HepG2 (cell line): ENCODE data around the gene TAC3. TPM values are rescaled to one million over a fixed set of nuclear protein-coding genes. Genes with fewer than 3 reads are reported as not detected.

Experiments used
- ATAC-seq: fragments of 200-7000 bp; cut with Tn5 transposase; 3 replicates; pipeline ENCODE4 v1.9.1; 2020; ENCODE audit warnings: mild to moderate bottlenecking, moderate library complexity
- BruUV-seq: library from RNA; stranded (reverse); fragments of 400-500 nt; replicated peaks from 2 replicates; lab custom pipeline; 2021; lab: Mats Ljungman, UMichigan
- CTCF ChIA-PET: fragments of 300-600 bp; formaldehyde crosslinking; extraction: SDS; loops from one replicate; lab custom pipeline; 2021; ENCODE audit warnings: low total read pairs, inconsistent platforms, low intra/inter-chr PET ratio; lab: Yijun Ruan, JAX
- POLR2A ChIA-PET: fragments of 350-600 bp; sonication (Branson Sonifier 250); formaldehyde crosslinking; loops from one replicate; lab custom pipeline; 2020; ENCODE audit warnings: antibody characterized with exemption, inconsistent platforms; lab: Yijun Ruan, JAX
- DNase-seq: peaks from one replicate; pipeline ENCODE4 v3.0.0-alpha.2; 2015; ENCODE audit warnings: low spot score
- FAIRE-seq: peaks from 3 replicates; lab custom pipeline; 2011; peaks lifted over from hg19 to GRCh38; lab: Jason Lieb, UNC
- H2AFZ ChIP-seq: one replicate; pipeline ENCODE4 v1.6.1; 2011; ENCODE audit warnings: low read length, inconsistent platforms
- H3K27ac ChIP-seq: fragments of 300-600 bp; 3 replicates; pipeline ENCODE4 v1.8.0; 2011; ENCODE audit warnings: mixed run types, mild to moderate bottlenecking, mixed read lengths, low read length, inconsistent platforms; ENCODE audit not compliant: insufficient read depth; ENCODE audit errors: extremely low read length
- H3K27me3 ChIP-seq, 2 experiments: fragments of 200-600 bp in 1 of 2; 2 replicates in 1 of 2; 3 replicates in 1 of 2; pipeline versions ENCODE4 v1.6.0 to v1.8.0; 2011; ENCODE audit warnings: low read length in 2 of 2, mild to moderate bottlenecking in 2 of 2, moderate library complexity in 2 of 2, inconsistent platforms in 1 of 2; ENCODE audit not compliant: insufficient read depth in 2 of 2, control insufficient read depth in 1 of 2
- H3K36me3 ChIP-seq, 2 experiments: fragments of 200-600 bp in 1 of 2; replicated peaks in 1 of 2; 2 replicates in 1 of 2; 3 replicates in 1 of 2; pipeline versions ENCODE4 v1.5.1 to v1.8.0; 2011; ENCODE audit warnings: low read length in 2 of 2, inconsistent platforms in 1 of 2; ENCODE audit not compliant: insufficient read depth in 2 of 2, control insufficient read depth in 1 of 2
- H3K4me1 ChIP-seq: 2 replicates; pipeline ENCODE4 v1.5.1; 2012; ENCODE audit warnings: low read length, inconsistent platforms; ENCODE audit not compliant: insufficient read depth
- H3K4me2 ChIP-seq: 2 replicates; pipeline ENCODE4 v1.6.0; 2011; ENCODE audit warnings: low read depth, low read length, inconsistent platforms
- H3K4me3 ChIP-seq, 3 experiments: fragments of 200-600 bp in 1 of 3; sonication (generic), shearing (Covaris generic) in 1 of 3; replicated peaks in 1 of 3; 2 replicates each; pipeline ENCODE4 v1.5.1; 2011 to 2016; ENCODE audit warnings: low read length in 3 of 3, inconsistent platforms in 2 of 3, low read depth in 2 of 3, mild to moderate bottlenecking in 2 of 3, control low read depth in 1 of 3, mixed read lengths in 1 of 3; ENCODE audit not compliant: insufficient read depth in 1 of 3
- H3K79me2 ChIP-seq: one replicate; pipeline ENCODE4 v1.6.1; 2011; ENCODE audit warnings: low read length, inconsistent platforms; ENCODE audit not compliant: insufficient read depth
- H3K9ac ChIP-seq: 2 replicates; pipeline ENCODE4 v1.6.0; 2011; ENCODE audit warnings: mild to moderate bottlenecking, low read depth, low read length, inconsistent platforms; ENCODE audit not compliant: insufficient read depth
- H3K9me3 ChIP-seq: 2 replicates; pipeline ENCODE4 v1.5.1; 2012; ENCODE audit warnings: mild to moderate bottlenecking, low read length
- H4K20me1 ChIP-seq: 2 replicates; pipeline ENCODE4 v1.6.0; 2011; ENCODE audit warnings: inconsistent platforms, mild to moderate bottlenecking, low read length, moderate library complexity; ENCODE audit not compliant: insufficient read depth
- EEA1 ChIP-seq: sonication (generic); formaldehyde crosslinking; IDR thresholded peaks from 2 replicates; pipeline ENCODE4 v1.5.1; 2020; ENCODE audit warnings: mild to moderate bottlenecking, missing genetic modification reagents, borderline replicate concordance
- HDAC2 ChIP-seq: sonication (generic); formaldehyde crosslinking; IDR thresholded peaks from 2 replicates; pipeline ENCODE4 v1.4.0; 2020; ENCODE audit warnings: missing genetic modification reagents
- PAWR ChIP-seq: sonication (generic); formaldehyde crosslinking; IDR thresholded peaks from 2 replicates; pipeline ENCODE4 v1.4.0; 2020; ENCODE audit warnings: missing genetic modification reagents, mild to moderate bottlenecking, borderline replicate concordance
- ZFYVE20 ChIP-seq: sonication (generic); formaldehyde crosslinking; IDR thresholded peaks from 2 replicates; pipeline ENCODE4 v1.8.0; 2023; ENCODE audit warnings: low read depth, mild to moderate bottlenecking, moderate library complexity, missing genetic modification reagents, borderline replicate concordance
- ZNF225 ChIP-seq: sonication (generic); formaldehyde crosslinking; IDR thresholded peaks from 2 replicates; pipeline ENCODE4 v1.4.0; 2020; ENCODE audit warnings: mild to moderate bottlenecking, missing genetic modification reagents
- ZNF747 ChIP-seq: sonication (generic); formaldehyde crosslinking; IDR thresholded peaks from 2 replicates; pipeline ENCODE4 v1.8.1; 2023; ENCODE audit warnings: missing genetic modification reagents, mild to moderate bottlenecking, borderline replicate concordance
- ZSCAN31 ChIP-seq: sonication (generic); formaldehyde crosslinking; IDR thresholded peaks from 2 replicates; pipeline ENCODE4 v1.5.0; 2020; ENCODE audit warnings: low read depth, mild to moderate bottlenecking, missing genetic modification reagents
- WGBS: methylation state at CpG from one replicate; pipeline ENCODE4 v1.1.6; 2017; ENCODE audit warnings: low lambda C conversion rate; 5-methylcytosine and 5-hydroxymethylcytosine counted together
- in situ Hi-C: cut with HindIII; loops from 2 replicates; pipeline ENCODE4 v1.10.0; 2017; ENCODE audit warnings: low pct_unique_long_range_greater_than_20kb; ENCODE audit not compliant: extremely low pct_ligation_motif_present
- intact Hi-C: fragments of 100-400 bp; cut with micrococcal nuclease; formaldehyde crosslinking; loops from one replicate; pipeline ENCODE4 v1.10.0; 2022; ENCODE audit not compliant: unreplicated experiment
- polyA plus RNA-seq, 8 experiments: library from polyadenylated mRNA; depleted of rRNA in 3 of 8; stranded (reverse) in 7 of 8; unstranded in 1 of 8; fragments of >200 nt; fragmentation: Illumina TruSeq in 4 of 8; extraction: Trizol in 4 of 8; gene quantifications; 2 replicates each; pipeline versions ENCODE4 v1.2.1 to v1.2.3, GENCODE V29; 2011 to 2016; ENCODE audit warnings: low read depth in 4 of 8, missing spikeins in 1 of 8, mixed read lengths in 1 of 8; ENCODE audit not compliant: insufficient read depth in 1 of 8
- total RNA-seq, 5 experiments: library from RNA; depleted of rRNA; stranded (reverse); fragments of >200 nt; fragmentation: Illumina TruSeq; extraction: Trizol; gene quantifications; 2 replicates each; pipeline ENCODE4 v1.2.3, GENCODE V29; 2016; ENCODE audit warnings: low read depth in 1 of 5
- TF ChIP-seq, protein P1 (sequence below): IDR thresholded peaks from 2 replicates; pipeline ENCODE4 v1.6.1; 2016; ENCODE audit warnings: low read depth, missing genetic modification reagents, missing compliant biosample characterization
- TF ChIP-seq, protein P2 (sequence below), 2 experiments: sonication (generic) in 1 of 2; formaldehyde crosslinking in 1 of 2; IDR thresholded peaks; 2 replicates each; pipeline versions ENCODE4 v1.4.0 to v1.6.1; 2016 to 2020; ENCODE audit warnings: borderline replicate concordance in 1 of 2, low read depth in 1 of 2, mild to moderate bottlenecking in 1 of 2, missing genetic modification reagents in 1 of 2

Gene TAC3
- total and polyA plus RNA-seq, 2 of the 13 experiments (the other 11 are each of a cell fraction or from before 2014, with no cell fraction given): 0.13 to 0.15 TPM

DNA sequence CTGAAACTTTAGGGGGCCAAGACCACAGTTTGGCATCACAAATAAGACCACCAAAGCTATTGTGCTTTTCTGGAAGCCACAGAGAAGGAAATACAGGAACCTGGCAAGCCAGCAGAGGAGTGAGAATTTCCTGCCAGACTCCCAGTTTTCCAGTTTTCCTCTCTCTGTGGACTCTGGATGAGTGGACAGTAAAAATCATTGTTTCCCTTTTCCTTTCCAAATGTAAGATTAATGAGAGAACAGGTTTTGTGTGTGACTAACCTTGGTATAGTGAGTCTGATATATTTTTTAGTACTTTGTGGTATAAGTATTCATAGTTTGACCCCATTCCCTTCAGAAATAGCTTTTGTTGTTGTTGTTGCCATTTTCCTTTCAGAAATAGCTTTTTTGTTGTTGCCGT is 2.6 kb upstream of the TAC3 start:
- WGBS: 58% methylated on average over 1 of the region's 1 CpG
- Histone ChIP-seq H3K27me3 (peaks cover 0 to 28% of the 10 kb centered on the region in 2 experiments; a peak in 4 of 5 replicates), H4K20me1 (no peaks in the 10 kb centered on the region), H3K9ac (no peak overlapping the region; the same call in 1 of the 2 replicates), H3K4me2 (peak overlapping the region; percentile 52), H2AFZ (no peak overlapping the region), H3K79me2 (no peaks in the 10 kb centered on the region), H3K36me3 (no peaks in the 10 kb centered on the region), H3K27ac (no peak overlapping the region), H3K4me1 (peaks cover 31% of the 10 kb centered on the region), H3K9me3 (no peaks in the 10 kb centered on the region), H3K4me3 (no peak overlapping the region)
- intact Hi-C loops: no loop called here
- ChIA-PET POLR2A (interaction anchor here (0.8 to 3.0 kb wide), 6 partner anchors 9 to 109 kb away, joined by 3 to 23 read pairs (median 5); partner anchors contain the start of genes MYO1A and STAT6), CTCF (no interaction called here)
- DNase-seq (no peak), ATAC-seq (no peak), FAIRE-seq (no peak)
- BruUV-seq: no TSS peak
- in situ Hi-C loops: no loop called here
- TF ChIP-seq, protein P1, sequence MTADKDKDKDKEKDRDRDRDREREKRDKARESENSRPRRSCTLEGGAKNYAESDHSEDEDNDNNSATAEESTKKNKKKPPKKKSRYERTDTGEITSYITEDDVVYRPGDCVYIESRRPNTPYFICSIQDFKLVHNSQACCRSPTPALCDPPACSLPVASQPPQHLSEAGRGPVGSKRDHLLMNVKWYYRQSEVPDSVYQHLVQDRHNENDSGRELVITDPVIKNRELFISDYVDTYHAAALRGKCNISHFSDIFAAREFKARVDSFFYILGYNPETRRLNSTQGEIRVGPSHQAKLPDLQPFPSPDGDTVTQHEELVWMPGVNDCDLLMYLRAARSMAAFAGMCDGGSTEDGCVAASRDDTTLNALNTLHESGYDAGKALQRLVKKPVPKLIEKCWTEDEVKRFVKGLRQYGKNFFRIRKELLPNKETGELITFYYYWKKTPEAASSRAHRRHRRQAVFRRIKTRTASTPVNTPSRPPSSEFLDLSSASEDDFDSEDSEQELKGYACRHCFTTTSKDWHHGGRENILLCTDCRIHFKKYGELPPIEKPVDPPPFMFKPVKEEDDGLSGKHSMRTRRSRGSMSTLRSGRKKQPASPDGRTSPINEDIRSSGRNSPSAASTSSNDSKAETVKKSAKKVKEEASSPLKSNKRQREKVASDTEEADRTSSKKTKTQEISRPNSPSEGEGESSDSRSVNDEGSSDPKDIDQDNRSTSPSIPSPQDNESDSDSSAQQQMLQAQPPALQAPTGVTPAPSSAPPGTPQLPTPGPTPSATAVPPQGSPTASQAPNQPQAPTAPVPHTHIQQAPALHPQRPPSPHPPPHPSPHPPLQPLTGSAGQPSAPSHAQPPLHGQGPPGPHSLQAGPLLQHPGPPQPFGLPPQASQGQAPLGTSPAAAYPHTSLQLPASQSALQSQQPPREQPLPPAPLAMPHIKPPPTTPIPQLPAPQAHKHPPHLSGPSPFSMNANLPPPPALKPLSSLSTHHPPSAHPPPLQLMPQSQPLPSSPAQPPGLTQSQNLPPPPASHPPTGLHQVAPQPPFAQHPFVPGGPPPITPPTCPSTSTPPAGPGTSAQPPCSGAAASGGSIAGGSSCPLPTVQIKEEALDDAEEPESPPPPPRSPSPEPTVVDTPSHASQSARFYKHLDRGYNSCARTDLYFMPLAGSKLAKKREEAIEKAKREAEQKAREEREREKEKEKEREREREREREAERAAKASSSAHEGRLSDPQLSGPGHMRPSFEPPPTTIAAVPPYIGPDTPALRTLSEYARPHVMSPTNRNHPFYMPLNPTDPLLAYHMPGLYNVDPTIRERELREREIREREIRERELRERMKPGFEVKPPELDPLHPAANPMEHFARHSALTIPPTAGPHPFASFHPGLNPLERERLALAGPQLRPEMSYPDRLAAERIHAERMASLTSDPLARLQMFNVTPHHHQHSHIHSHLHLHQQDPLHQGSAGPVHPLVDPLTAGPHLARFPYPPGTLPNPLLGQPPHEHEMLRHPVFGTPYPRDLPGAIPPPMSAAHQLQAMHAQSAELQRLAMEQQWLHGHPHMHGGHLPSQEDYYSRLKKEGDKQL (CRISPR knock-in tag): no peak
- TF ChIP-seq HDAC2 (CRISPR knock-in tag): no peak
- TF ChIP-seq ZFYVE20: no peak
- TF ChIP-seq ZSCAN31 (CRISPR knock-in tag): no peak
- TF ChIP-seq EEA1: no peak
- TF ChIP-seq, protein P2, sequence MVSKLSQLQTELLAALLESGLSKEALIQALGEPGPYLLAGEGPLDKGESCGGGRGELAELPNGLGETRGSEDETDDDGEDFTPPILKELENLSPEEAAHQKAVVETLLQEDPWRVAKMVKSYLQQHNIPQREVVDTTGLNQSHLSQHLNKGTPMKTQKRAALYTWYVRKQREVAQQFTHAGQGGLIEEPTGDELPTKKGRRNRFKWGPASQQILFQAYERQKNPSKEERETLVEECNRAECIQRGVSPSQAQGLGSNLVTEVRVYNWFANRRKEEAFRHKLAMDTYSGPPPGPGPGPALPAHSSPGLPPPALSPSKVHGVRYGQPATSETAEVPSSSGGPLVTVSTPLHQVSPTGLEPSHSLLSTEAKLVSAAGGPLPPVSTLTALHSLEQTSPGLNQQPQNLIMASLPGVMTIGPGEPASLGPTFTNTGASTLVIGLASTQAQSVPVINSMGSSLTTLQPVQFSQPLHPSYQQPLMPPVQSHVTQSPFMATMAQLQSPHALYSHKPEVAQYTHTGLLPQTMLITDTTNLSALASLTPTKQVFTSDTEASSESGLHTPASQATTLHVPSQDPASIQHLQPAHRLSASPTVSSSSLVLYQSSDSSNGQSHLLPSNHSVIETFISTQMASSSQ (IDR thresholded peaks at IDR 0.05; ENCODE audit: low read depth): no peak
- TF ChIP-seq, protein P2 (CRISPR knock-in tag; IDR thresholded peaks at IDR 0.05; ENCODE audit: borderline replicate concordance): no peak
- TF ChIP-seq ZNF225 (CRISPR knock-in tag): no peak
- no peak for TF ChIP-seq ZNF747 (CRISPR knock-in tag)
- TF ChIP-seq PAWR (CRISPR knock-in tag): no peak
